C1 segment of cervical spinal cord (tissue), 14 donors: Measurements from ENCODE around the gene C3orf22.

ENCODE experiments used
- DNase-seq, 14 donors: peaks; one replicate each; lab custom pipeline; 2025; lab: John Stamatoyannopoulos, UW

C3orf22 gene

GRCh38 chr3:126527455-126528211 is 31.1 kb downstream of the C3orf22 start:
- no peak for DNase-seq

GRCh38 chr3:126527006-126527405 is 31.7 kb downstream of the C3orf22 start:
- DNase-seq: no peak

DNA sequence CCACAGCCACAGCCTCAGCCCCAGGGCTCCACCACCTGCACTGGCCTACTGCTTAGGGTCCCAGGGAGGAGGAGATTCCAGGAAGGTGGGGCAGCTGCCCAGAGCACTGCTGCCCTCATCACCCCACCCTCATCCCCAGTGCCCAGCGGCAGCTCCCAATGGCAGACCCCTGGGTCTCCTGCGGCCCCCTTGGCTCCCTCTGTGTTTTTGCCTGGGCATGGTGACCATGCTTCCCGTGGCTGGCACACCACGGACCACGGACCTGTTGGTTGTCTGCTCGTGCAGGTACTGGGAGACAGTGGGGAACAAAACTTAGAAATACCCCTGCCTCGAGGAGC is 32.1 kb downstream of the C3orf22 start:
- DNase-seq: no peak

DNA sequence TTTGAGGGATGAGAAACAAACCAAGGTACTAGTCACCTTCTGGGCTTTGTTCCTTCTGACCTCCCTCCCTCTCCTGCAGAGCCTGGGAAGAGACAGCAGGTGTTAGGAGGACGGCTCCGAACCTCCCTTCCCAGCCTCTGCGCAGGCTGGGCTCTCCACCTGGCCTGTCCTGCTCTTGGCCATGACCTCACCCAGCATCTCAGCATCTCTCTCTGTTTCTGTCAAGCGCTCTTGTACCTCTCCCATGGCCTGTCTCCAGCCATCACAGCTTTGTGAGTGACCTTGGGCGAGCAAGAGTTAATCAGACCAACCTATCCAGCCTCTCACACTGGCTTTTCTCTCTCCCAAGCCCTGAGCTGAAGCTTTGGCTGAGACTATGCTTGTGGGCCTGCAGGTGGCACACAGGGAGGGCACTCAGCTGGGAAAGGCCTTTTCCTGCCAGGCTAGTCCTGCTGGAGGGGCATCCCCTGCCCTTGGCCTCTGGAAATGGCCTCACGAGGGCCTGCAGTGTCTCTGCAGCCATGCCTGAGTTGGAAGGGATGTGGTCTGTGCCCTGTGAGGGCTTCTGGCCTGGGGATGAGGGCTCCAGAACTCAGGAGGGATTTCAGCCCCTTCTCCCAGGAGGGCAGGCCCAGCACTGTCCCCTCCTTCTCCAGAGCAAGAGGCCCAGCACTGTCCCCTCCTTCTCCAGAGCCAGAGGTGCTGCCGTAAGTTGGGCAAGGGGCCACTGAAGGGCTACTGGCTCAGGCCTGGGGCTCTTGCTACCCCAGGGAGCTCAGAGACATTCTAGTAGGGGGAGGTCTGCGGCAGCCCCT is 32.7 kb downstream of the C3orf22 start:
- DNase-seq: no peak

- DNase-seq: no peak
Observed at GRCh38 chr3:126525091-126525852, 33.5 kb downstream of the C3orf22 start.

DNA sequence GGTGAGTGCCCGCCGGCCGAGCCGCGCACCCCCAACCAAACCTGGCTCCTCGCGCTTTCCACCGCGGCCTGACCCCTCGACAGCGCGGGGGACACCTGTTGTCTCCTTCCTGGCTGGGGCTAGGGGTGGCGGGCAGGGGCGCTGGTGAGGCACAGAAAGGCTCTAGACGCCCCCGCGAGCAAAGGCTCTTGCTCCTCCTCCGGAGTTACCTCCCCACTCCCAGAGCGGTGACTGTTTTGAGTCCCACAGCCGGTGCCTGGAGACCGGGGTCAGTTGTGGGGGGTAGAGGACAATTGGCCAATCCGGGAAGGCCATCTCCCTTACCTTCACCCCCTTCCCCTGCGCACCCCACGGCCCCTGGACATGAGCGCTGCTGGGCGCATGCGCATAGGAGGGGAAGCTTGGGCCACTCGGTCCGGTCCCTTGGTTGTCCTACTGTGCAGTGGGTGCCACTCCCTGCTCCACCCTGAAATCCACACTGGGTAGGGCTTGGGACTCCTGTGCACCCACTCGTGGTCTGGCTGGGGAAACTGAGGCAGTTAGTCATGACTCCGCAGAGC is 34.2 kb downstream of the C3orf22 start:
- DNase-seq: no peak

- DNase-seq: no peak
Observed at GRCh38 chr3:126523745-126524428, 34.8 kb downstream of the C3orf22 start, which contains the start of gene CHST13. TSS of gene CHST13 (plus strand) at chr3:126524155. CDS start at chr3:126524333, 178 bp downstream.

DNA sequence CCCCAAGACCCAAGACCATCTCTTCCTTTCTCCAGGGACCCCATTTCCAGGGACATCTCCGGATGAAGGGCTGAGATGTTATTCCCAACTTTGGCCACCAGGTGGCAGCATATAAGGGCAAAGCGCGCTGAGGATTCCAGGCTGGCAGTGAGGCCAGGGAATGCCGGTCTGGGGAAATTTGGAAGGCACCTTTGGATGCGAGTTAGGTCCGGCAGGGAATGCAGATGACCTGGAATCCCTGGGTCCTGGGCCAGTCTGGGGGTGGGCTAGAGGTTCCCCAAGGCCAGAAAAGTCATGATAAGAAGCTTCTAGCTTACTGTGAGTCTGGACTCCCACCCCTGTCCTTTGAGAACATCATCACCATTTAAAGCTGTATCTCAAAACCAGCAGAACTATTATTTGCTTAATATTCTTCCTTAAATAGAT is 36.4 kb downstream of the C3orf22 start:
- DNase-seq: peak in 10 of 14 donors; percentile 6 to 56 (median 27)

DNA sequence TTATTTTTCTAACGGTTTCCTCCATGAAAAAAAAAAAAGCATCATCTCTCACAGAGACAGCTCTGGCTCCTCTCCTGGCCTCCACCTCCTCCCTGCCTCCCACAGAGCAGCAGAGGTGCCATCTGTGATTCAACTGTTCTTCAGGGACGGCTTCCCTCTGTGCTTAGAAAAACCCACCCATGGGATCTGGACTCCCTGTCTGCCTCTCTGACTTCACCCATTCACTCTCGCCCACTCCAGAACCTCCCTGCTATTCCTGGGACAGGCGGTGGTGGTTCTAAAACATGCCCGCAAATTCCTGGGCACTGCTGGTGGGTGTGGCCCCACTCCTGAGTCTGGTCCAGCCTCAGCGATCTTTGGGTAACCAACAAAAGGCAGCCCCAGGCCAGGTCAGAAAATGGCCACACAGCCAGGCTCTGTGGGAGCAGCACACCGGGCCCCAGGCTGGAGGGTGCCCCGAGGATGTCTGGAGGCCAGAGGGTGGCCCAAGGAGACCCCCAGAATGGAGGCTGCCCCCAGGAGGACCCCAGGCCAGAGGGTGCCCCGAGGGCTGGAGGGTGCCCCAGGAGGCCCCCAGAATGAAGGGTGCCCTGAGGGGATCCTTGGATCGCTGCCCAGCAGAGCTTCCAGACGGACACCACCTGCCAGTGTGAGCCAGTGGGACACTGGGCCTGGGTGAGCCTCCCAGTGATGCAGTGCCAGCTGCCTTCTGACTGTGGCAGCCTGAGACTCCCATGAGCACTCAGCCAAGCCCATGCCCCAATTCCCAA is 37.4 kb downstream of the C3orf22 start:
- no peak for DNase-seq

GRCh38 chr3:126519506-126520455 is 39.0 kb downstream of the C3orf22 start:
- DNase-seq: no peak

DNA sequence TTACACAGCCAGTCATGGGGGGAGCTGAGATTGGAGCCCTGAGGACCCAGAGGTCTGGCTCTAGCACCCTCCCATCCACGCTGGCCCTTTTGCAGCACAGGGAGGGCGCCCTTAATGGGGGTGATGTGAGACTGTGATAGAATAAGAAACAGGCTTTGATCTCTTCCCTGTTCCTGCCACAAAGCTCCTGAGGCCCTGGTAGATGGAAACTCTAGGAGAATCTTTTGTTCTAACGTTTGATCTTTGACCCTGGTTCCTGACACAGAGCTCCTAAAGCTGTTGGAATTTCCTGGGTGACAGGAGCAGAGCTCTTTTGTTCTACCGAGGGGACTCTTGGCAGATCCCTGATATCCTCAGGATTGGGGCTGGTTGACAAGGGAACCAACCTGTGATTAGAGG is 40.0 kb downstream of the C3orf22 start:
- no peak for DNase-seq

GRCh38 chr3:126517986-126518778 is 40.5 kb downstream of the C3orf22 start:
- DNase-seq: no peak

DNA sequence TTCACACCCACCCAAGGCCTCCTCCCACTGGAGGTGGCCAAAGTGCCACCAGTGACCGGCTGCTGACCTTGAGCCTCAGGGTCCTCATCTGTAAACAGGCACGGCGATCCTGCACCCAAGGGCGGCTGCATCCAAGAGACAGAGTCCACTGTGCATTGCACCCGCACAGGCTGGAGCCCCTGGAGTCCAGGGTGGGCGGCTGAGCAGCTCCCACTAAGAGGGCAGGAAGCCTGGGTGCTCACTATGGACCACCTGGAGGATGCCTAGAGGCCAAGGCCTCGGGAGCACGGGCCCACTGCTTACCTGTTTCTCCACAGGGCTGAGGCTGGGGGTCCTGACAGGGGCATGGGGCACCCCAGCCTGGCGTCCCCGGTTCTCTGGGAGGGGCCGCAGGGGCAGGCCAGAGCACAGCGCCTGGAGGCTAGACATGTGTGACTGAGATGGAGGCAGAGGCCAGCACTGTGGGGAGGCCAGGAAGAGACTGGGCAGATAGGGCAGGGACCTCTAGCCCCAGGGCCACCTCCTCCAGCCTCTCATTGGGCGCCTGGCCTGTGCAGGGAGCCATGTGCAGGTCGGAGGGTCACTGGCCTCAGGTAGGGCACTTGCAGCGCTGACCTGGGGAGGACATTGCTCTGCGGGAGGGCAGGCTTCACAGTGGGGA is 41.3 kb downstream of the C3orf22 start, which contains the start of gene UROC1:
TSS of gene UROC1 (minus strand) at position 483 of the 661 bp plus-strand sequence. CDS start at position 429, 54 bp downstream.
- no peak for DNase-seq

- no peak for DNase-seq
Observed at GRCh38 chr3:126516936-126517290, 41.8 kb downstream of the C3orf22 start.

GRCh38 chr3:126516152-126516935 is 42.4 kb downstream of the C3orf22 start:
- DNase-seq: no peak

DNA sequence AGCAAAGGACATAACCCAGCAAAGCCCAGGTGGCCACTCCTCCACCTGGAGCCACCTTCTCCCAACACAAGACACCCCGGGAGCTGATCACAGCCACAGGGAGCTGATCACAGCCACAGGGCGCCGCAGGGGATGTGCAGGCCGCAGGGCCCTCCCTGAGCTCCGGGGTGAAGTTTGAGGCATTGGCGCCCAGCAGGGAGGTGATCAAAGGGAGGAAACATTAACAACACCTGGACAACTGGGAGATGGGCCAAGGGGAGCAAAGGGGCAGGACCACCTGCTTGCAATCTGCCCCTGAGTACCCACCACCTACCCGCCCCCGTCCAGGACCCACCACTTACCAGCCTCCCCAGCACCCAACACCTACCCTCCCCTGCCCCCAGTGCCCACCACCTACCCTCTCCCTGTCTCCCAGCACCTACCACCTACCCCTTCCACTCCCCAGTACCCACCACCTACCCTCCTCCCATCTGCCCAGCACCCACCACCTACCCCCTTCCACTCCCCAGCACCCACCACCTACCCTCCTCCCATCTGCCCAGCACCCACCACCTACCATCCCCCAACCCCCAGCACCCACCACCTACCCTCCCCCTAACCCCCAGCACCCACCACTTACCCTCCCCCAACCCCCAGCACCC is 43.5 kb downstream of the C3orf22 start:
- DNase-seq: no peak

DNA sequence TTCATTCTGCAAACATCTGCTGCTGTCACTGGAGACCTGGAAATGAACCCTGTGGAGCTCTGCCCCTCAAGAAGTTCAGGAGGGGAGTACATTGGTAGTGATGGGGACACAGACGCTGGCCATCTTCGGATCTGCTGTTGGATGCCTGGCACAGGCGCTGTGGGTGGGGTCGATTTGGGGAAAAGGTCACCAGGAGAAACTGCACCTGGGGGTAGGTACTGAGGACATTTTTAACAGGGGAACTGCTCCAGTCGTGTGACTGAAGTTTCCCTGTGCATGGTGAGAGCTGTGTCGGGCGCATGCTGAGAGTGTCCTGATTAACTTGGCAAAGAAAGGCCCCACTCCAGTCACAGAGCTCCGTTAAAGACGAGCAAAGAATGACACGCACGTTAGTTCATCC is 44.6 kb downstream of the C3orf22 start:
- DNase-seq: no peak
